OCI-LY1 (cell line): ENCODE measurements around the gene KXD1.

ENCODE experiments used
- CTCF ChIP-seq: fragments of 200-600 bp; sonication (generic), shearing (Covaris generic); IDR thresholded peaks from 2 replicates; pipeline ENCODE4 v1.5.1; 2017; ENCODE audit warnings: mild to moderate bottlenecking, antibody characterized with exemption, low read length, moderate library complexity, mixed read lengths
- EZH2 ChIP-seq: fragments of 200-600 bp; sonication (generic), shearing (Covaris generic); IDR thresholded peaks from 2 replicates; pipeline ENCODE4 v1.8.0; 2017; ENCODE audit warnings: borderline replicate concordance, mixed run types, mild to moderate bottlenecking, antibody characterized with exemption, low read length, moderate library complexity, mixed read lengths

- TF ChIP-seq CTCF (no peak), EZH2 (no peak)
These were observed 35.4 kb upstream of the KXD1 start for GRCh38 chr19:18522124-18522861.
